Stimulated activated CD4-positive, alpha-beta T cell treated with anti-CD3 and anti-CD28 coated beads, TNF-alpha, amount 100 ng/mL, for 48 hours (primary cell): ENCODE data around the gene SMURF2.
"Not testable (repeated sequence)": the region's sequence is repeated elsewhere in the genome, so short reads cannot be mapped to it uniquely, and the experiment has no call there.

ENCODE experiments used
- DNase-seq, 3 donors: peaks; one replicate each; pipeline ENCODE4 v3.0.0-alpha.2; 2020; ENCODE audit warnings: low read depth in 3 of 3

The SMURF2 gene

GRCh38 chr17:64630309-64631223 is 31.5 kb downstream of the SMURF2 start:
- no peak for DNase-seq

- peak in 1 of 3 donors; percentile 16 for DNase-seq
Observed at GRCh38 chr17:64628641-64629040, 33.5 kb downstream of the SMURF2 start.

- DNase-seq = no peak
Observed at GRCh38 chr17:64627797-64628196, 34.3 kb downstream of the SMURF2 start.

- no peak for DNase-seq
Observed at GRCh38 chr17:64626827-64627226, 35.3 kb downstream of the SMURF2 start.

GRCh38 chr17:64625541-64625940 is 36.6 kb downstream of the SMURF2 start:
- DNase-seq = no peak

- DNase-seq = no peak
Observed at GRCh38 chr17:64622931-64623654, 39.0 kb downstream of the SMURF2 start.

- DNase-seq = no peak
Observed at GRCh38 chr17:64621772-64622171, 40.3 kb downstream of the SMURF2 start.

- no peak for DNase-seq
Observed at GRCh38 chr17:64618848-64619247, 43.3 kb downstream of the SMURF2 start.

GRCh38 chr17:64617125-64617780 is 44.9 kb downstream of the SMURF2 start:
- DNase-seq = no peak

- DNase-seq = no peak
Observed at GRCh38 chr17:64615028-64615677, 47.0 kb downstream of the SMURF2 start.

- DNase-seq = no peak
Observed at GRCh38 chr17:64614266-64615027, 47.7 kb downstream of the SMURF2 start.

- no peak for DNase-seq
Observed at GRCh38 chr17:64611369-64611768, 50.7 kb downstream of the SMURF2 start.

- not testable (repeated sequence) for DNase-seq
Observed at GRCh38 chr17:64610244-64610643, 51.9 kb downstream of the SMURF2 start.

GRCh38 chr17:64608571-64608981 is 53.5 kb downstream of the SMURF2 start:
- DNase-seq = no peak

- no peak for DNase-seq
Observed at GRCh38 chr17:64607862-64608565, 54.1 kb downstream of the SMURF2 start.

GRCh38 chr17:64604532-64604931 is 57.6 kb downstream of the SMURF2 start:
- DNase-seq = not testable (repeated sequence)

- no peak for DNase-seq
Observed at GRCh38 chr17:64603987-64604386, 58.1 kb downstream of the SMURF2 start.

GRCh38 chr17:64599827-64600226 is 62.3 kb downstream of the SMURF2 start:
- no peak for DNase-seq

GRCh38 chr17:64599187-64599676 is 62.9 kb downstream of the SMURF2 start:
- DNase-seq = peak; percentile 10 to 24 (median 17)

GRCh38 chr17:64598672-64599071 is 63.4 kb downstream of the SMURF2 start:
- no peak for DNase-seq
